GM18867 (cell line): Measurements from ENCODE around the gene CDH2.

Source experiments
- ATAC-seq: cut with Tn5 transposase; IDR thresholded peaks from one replicate; pipeline ENCODE4 v1.9.1; 2021; ENCODE audit warnings: mild to moderate bottlenecking, moderate library complexity; ENCODE audit not compliant: unreplicated experiment

The CDH2 gene

DNA sequence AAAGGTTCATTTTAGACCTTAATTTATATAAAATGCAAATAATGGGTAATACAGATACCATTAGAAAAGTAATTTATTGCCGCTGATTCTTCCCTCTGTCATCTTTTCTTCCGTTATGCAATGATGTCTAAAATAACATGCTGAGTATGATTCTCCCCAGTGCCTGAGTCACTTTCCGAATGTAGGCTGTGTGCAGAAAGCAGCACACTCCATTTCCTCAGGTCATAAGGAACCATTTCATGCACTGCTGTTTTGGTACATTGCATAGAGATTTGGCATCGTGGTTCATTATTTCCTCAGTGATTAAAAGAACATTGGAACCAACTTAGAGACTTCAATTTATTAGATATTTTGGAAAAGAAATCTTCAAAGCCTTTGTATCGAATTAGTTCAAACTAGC lies 173.5 kb downstream of the CDH2 start:
- ATAC-seq: no peak

DNA sequence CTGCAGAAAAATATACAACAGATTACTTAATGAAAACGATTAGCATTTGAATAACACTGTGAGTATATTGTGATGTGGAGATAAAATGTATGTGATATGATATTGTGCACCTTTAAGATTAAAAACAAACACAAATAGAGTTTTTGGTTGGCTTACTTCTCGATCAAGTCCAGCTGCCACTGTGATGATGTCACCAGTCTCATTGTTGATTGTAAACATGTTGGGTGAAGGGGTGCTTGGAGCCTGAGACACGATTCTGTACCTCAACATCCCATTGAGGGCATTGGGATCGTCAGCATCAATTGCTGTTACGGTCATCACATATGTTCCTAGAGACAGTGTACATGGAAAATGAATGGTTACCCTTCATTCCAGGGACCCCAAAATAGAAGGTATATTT lies 174.1 kb downstream of the CDH2 start:
- no peak for ATAC-seq

DNA sequence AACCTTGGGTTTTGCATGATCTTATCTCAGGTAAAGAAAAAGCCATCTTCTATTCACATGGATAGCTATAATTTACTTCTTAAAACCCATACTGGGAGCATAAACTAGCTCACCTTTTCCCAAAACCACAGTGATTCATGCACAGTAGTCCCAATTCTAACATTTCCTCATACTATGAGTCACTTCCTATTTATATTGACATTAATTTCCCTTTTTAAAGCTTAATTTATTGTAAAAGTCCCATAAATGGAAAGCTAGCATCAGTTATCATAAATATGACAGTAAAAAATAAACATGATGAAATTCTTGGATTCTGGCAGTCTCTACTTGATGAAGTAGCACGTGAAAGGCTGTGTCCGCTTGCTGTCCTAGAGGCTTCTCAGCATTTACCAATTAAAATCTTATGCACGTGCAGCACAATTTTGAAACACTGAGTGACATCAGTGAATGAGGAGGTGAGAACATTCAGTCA lies 180.1 kb downstream of the CDH2 start:
- ATAC-seq: no peak

DNA sequence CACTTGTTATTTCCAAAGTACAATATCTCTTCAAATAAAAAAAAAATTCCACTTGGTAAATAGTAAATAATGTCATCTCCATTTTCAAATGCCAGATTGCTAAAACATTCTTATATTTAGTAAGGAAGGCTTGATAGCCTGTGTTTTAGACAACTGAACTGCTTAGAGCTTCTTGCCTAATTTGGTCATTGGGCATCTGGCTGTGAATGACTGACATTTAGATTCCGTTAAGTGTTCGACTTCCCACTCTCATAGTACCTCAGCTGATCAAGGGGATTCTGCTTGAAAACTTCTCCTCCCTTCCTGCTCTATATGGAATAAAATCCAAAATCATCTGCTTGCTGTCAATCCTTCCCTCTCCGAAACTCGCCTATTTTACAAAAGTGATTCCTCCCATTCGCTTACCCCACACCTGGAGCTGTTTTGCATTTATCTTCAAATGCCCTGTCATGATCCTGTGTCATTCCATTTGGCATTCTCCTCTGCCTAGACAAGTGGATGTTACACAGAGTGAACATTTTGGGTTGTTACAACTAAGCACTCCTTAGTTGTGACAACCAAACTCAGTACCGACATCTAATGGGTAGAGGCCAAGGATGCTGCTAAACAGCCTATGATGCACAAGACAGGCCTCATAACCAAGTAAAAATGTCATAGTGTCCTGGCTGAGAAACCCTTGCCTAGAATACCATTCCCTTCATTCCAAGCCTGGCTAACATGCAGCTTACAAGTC lies 181.0 kb downstream of the CDH2 start:
- ATAC-seq: no peak

DNA sequence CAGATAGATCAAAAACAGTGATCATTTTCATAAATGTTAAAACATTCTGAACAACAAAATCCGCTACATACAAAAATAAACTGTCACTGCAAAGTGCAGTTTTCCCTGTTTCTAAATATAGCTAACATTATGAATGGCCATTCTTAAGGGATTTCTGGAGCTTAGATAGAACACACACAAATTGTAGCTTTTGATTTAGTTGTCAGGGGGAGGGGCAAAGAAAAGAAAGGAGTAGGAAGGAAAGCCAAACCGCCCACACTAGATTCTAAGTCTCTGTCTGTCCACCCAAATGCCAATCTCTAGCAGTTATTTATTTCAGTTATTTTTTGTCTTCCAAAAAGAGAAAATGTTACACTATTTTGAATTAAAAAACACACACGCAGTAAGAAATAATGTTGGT lies 182.4 kb downstream of the CDH2 start:
- no peak for ATAC-seq

DNA sequence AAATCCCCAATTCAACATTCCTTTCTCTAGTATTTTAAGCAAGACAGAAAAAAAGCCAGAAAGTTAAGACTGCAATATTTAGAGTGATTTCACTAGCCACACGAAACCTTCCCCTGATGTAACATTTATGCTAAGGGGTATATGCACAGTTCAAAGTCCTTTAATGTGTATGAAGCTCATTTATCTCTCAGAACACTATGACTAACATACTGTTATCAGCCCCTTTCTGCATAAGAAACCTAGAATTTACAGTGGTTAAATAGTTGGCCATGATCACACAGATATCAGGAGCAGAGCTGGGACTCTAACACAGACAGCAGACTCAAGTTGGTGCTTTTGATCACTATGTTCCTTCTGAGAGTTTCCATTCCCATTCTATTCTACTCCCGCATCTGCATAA lies 185.5 kb downstream of the CDH2 start:
- ATAC-seq: no peak

DNA sequence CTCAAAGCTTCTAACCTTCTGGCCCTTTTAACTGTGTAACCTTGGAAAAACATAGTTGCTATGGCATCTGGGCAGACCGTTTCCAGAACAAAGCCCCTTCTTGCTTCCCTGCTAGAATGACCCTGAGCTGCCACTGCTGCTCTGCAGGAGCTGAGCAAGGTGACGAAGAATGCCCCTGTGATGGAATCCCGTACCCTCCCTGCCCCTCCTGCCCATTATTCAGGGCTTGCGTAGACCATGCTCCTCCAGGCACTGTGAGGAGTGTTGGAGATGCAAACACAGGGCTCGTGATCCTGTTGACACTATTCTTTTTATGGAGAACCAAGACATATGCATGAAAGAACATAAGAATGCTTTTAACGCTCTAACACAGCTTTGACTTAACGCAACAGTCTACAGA lies 191.1 kb downstream of the CDH2 start:
- ATAC-seq: no peak

DNA sequence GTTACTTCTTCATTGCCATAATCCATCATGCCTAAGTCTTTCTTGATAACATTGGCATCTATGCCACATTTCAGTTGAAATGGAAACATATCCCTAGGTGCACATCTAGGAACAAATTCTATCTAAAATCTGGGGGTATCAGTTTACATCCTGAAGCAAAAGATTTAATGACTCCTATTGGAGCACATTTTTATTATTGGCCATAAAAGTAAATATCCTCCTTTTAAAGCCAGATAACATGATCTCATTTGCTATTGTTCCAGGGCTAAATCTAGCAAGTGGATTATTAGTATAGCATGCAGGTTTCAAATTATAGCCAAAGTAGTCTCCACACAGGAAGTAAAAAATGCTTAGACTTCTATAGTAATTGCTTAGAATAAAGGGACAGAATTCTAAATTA lies 193.2 kb downstream of the CDH2 start:
- ATAC-seq: no peak

DNA sequence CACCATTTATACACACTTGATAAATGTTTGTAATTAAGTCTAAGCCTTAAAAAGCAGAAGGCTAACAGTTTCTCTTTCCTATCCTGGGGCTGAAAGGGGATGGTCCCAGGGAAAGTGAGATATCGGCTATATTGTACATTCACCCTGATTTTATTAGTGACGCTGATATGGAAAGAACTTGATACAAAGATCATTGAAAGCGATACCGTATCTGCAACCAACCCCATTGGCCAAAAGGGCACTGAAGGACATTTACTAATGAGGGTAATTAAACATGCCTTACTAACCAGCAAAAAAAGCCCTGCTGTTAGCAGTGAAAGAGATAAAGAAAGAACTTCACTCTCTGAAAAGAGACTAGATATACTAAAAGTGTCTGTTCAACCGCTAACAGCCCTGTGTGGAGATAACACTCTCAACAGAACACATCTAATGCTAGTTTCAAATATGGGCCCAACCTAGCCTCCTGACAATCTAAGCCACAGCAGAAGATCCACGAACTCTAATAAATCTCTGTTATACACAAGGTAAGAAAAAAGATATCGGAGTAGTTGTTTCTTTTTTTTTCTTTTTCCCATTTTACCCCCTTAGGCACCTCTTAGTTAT lies 200.0 kb downstream of the CDH2 start:
- ATAC-seq: no peak

DNA sequence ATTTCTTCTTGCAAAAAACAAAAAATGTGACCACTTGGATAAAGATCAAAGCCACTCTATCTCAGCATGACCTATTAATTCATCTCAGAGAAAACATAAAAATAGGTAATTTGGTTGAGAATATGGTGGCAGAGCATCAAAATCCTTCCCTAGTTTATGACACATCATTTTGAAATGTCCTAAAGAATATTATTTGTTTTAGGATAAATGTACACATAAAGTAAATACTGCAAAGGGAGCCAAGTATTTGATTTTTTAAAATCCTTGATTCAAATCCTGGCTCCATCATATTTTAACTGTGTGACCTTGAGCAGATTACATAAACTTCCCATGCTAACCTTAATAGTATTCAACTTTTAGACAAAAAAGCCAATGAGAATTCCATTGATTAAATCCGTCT lies 206.6 kb downstream of the CDH2 start:
- ATAC-seq: no peak

DNA sequence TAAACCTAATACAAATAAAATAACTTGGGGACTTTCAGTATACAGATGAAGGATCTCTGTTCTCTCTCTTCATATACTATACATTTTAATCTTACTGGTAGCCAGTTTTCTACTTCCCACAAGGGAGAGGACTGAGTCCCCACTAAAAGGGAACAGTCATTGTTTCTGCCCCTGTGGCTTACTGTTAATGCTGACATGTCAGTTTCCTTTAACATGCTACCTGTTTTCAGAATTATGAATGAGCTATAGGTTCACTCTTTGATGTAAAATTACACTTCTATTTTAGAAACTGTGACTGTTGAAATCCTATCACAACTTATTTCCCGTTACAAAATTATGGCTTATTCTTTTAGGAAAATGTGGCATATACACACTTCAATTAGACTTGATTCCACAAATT lies 207.7 kb downstream of the CDH2 start:
- ATAC-seq: no peak

DNA sequence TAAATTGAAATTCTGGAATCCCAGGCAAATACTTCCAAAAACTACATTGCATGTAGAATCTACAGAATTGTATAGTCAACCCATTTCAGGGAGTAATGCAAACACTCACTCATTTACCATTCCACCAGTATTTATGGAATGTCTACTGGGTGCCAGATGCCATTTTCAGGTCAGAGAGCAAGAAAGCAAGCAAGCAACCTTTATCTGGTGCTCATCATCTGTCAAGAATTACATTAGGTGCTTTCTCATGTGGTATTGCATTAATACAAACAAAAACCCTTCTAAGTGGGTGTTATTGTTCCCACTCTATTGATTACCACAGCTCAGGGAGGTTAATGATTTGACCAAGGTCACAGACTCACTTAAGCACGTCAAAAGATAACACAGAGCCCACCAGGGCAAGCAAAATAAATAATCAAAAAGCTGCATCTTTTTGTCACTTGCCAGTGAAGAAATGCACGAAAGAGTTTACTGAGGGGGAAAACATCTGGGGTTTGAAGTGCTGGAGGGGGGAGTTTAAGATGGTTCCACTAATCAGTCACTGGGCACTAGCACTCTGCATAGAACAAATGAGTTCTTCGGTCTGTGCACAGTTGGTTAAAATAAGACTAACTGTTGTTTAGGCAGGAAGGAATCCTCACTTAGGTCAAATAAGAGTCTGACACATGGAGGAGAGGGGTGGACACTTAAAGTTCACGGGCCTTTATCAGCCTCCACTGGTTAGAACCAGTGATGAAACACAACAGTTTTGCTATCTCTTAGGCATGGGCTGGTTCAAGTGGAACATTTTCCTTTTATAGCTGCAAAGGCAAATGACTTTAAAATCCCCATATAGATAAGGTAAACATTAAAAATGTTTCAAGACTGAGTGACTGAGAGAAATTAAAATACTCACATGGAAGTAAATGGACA lies 208.8 kb downstream of the CDH2 start:
- no peak for ATAC-seq

DNA sequence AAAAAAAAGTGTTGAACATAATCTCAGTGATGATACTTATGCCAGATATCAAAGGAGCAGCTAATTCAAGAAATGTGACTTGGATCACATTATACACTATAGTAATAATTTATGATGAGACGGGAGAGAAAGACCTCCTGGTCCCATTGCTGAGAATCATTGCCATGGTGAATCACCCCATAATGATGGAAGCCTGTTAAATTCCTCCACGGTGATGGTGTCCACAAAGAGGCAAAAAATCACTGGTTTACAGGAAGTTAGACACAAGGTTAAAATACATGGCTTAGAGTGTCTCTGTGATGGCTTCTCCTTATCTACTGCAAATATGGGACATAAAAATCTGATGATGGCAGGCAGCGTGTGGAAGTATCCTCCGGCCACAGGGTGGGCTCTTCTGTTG lies 210.0 kb downstream of the CDH2 start:
- no peak for ATAC-seq

DNA sequence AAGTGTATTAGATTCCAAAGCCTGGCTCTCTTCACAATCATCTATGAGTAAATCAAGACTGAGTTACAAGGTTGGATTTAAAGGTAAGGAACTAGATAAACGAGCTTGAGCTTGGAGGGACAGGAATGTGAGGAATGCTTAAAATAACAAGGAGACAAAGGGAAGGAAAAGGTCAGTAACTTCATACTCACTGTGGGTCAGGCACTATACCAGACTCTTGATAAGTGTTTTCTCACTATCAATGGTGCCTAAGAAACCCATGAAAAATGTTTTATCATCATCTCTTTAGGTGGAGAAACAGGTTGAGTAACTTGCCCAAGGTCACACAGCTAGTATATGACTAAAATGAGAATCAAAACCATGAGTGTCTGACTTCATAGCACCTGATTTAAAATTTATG lies 212.1 kb downstream of the CDH2 start:
- ATAC-seq: no peak

DNA sequence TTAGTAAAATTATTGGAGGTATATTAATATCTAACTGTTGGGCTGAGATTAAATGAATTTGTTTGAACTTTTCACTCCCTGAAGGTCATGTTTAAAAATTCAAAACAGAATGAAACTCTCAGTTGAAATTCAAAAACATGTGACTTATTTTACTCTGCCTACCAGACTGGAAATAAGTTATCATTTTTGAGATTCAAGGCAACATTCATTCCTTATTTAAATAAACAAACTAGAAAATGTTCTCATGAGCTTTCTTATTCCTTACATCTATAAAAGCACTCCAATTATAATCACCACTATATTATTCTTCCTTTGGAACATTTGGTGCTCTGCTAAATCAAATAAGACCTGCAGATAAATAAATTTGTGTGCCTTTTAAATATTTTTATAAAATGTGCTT lies 217.8 kb downstream of the CDH2 start:
- no peak for ATAC-seq

DNA sequence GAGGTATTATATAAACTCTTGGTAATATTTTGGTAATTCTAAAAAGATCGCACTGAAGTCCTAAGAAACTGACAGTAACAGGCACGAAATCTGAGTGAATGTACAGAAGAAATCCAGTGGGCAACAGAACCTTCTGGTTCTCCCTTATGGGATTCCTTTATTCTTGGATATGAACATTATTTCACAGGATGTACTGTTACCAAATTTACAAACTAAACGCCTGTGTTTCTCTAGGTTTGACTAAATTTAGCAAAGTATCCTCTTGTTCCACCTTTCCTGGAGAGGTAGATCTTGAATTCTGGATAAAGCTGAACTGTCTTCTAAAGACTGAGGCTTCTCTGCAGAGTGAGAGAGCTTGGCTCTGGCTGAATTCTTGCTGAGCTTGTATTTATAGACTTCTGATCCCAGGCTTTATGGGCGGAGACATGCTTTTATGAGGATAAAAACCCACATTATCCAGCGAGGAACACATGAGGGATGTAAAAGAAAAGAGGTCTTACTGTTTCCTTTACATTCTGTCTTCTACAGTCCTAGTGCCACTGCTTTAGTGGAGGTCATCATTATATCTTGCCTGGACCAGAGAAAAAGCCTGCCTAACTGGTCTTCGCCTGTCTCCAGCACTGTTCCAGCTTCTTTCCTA lies 220.8 kb downstream of the CDH2 start:
- ATAC-seq: no peak

DNA sequence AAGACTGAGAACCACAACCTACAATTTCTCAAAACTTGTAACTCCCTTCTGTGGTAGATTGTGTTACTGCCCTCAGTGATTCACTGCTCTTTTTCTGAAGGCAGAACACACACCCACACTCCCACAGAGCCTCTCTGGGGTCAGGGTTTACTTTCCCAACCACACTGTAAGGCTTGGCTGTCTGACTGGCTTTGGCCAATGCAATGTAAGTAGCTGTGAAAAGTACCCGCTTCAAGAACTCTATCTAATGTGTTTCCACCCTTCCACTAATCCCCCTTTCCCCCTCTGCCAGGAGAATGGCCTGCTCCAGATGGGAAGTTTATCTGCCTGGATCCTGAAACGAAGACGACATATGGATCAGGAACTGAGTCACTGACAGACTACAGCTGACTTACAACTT lies 222.7 kb downstream of the CDH2 start:
- ATAC-seq: no peak

DNA sequence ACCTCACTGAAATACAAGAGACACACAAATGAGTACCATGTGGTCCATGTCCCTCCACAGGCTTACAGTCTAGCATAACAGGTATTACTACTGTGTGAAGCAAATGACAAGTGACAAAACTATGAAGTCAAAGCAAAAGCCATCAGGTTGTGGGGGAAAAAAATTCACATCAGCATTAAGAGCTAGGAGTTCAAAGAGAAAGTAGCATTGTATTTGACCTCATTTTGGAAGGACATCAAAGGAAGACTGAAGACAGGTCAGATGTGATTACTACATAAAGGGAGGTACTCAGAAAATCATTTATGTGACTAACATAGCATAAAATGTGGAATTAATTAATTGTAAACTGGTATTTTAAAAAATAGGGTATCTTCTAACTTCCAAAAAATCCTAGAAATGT lies 224.2 kb downstream of the CDH2 start:
- no peak for ATAC-seq

DNA sequence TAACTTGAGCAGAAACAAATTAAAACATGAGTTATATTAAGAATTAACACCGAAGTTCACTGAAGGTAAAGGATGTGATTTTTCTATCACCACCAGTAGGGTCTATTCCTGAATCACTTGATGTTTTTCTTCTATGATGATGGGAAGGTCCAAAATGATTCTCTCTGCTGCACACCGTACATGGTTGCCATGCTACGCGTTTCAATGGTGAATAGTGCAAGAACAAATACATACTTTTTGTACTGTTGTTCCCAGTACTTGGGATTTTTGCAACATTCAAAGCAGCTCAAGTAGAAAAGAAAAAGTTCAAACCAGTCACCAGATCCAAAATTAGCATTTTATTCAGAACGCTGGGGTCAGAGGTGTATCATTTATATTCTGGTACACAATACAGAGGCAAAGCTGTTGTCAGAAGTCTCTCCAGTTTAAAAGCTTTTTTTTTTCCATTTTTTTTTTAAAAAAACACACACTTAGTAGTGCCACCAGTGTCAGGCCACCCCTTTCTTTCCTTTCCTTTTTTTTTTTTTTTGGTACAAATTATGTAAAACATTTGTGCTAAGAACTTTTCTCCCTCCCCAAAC lies 226.2 kb downstream of the CDH2 start:
- ATAC-seq: no peak

DNA sequence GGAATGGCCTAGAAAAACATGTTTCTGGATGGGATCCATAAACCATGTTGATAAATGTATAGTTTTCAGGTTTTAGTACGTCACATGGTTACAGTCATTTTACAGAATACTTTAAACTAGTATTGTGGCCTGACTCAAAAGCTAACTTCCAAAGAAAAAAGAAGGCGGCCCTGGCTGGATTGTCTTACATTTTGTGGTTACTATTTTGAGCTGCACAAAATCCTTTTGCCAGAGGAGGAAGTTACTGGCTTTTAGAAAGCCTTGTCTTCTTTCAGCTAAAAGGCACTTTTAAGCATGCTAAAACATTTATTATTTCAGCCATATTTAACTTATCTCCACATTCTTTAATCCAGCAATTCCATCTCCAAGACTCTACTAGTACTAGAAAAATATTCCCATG lies 227.9 kb downstream of the CDH2 start:
- ATAC-seq: no peak

DNA sequence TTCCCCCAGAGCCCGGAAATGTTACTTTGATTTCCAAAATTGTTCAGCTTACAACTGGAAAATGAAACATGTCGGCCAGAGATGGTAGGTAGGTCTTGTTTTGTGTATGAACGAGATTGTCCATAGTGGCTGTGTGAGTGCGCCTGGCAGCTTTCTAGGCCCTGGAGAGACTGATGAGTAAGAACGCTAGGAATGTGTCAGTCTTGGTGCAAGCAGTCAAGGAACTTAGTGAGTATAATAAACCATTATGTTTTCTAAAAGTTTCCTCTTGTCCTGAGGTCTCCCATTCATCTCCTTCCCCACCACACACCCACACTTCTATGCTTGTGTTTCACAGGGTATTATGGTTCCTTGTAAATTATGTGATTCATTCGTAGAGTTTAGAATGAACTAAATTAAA lies 234.2 kb downstream of the CDH2 start:
- ATAC-seq: no peak
